NCI-H226 (cell line): ENCODE results near the gene CHMP5.

Experiments
- DNase-seq: peaks from one replicate; pipeline ENCODE4 v3.0.0-alpha.2; 2015

The CHMP5 gene

DNA sequence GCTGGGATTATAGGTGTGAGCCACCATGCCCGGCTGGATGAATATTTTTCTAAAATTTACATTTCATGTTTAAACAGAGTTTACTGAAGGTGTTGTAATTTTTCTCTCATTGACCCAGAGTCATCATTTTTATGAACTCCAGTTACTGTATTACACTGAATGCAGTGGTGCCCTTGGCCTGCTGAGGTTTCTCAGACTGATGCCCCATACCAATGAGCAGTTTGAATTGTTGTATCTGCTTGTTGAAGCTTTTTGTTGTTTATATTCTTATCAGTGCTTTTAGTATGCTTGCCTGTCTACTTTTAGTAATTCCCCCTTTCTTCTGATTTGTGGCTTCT is 55.4 kb downstream of the CHMP5 start:
- no peak for DNase-seq

DNA sequence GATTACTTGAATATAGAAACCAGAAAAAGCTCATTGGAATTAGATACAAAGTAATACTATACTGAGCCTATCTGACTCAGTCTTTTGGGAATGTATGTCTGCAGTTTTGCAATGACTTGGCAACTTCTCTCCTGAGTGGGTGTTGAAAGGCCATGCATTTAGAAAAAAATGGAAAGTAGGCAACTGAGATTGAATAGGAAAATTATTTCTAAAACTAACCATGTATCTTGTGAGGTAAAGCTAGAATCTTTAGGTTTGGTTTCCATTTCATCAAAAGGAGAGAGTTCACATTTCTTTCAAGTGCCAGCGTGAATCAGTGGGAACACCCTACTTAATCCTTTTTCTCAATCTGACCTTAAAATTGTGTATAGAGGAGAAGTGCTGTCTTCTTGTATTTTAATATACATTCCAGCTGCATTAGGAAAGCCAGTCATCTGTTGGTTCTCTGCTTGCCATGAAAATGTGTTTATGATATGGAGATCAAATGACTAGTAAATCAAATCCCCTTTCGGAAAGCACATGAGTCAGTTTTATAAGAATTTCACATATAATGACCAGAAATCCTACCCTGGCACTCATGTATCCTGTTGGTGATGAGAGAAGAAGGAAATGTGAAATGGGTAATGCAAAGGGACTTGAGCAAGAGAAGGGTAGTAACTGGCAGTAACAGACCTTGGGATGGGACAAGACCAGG is 55.9 kb downstream of the CHMP5 start:
- peak; percentile 80 for DNase-seq

DNA sequence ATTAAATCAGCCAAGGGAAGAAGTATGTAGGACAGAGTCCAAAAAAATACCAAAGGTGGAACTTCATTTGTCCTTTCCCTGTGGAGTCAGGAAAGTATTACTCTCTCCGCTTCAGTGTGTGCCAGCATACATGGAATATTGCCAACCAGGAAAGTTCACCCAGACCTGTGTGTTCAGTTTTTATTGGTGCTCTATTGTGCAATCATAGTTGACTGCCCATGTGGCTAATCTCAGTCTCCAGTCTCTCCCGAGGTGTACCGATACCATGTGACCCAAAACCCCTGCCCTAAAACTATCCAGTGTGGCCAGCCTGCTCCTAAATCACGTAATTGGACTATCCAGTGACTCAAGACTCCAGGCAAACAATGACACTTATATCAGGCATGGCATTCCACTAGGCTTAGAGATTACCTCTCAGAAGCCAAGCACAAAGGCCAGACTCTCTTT is 64.3 kb downstream of the CHMP5 start:
- DNase-seq = peak; percentile 85

DNA sequence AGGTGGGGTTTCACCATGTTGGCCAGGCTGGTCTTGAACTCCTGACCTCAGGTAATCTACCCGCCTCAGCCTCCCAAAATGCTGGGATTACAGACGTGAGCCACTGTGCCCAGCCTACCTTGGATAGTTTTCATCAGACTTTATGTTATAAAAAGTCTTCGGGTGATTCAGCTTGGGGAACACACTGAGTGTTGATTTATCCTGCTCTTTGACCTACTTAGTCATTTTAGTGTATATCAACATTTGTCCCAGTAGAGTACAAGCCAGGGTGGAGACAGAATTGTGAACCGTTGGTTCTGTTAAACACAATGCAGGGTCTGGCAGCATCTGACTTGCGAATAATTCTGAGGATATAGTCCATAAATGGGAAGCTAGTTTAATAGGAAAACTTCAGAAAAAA is 65.1 kb downstream of the CHMP5 start:
- DNase-seq = peak; percentile 5

DNA sequence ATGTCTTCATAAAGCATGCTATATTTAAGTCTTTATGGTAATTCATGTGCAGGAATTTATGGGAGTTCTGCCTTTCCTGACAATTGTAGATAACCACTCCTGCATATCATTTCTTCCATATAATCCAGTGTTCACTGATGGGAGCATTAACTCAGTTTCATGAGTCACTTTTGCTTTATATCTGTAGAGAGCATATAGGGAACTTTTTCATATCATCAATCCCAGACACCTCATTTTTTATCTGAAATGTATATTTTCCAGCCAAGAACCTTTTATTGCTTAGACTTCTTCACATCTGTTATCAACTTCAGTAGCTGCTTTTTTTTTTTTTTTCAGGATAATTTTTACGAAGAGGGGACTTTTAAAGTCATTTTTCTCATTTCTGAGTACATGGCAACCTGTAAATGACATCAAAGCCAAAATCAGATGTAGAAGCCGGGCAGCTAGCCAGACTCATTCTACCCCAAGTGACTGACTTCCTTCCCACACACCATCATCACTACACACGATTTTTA is 66.6 kb downstream of the CHMP5 start:
- no peak for DNase-seq
